Measurements from ENCODE around the gene MYH10.

- TF ChIP-seq CTCF (IDR thresholded peaks at IDR 0.05; ENCODE audit: poor library complexity) (no peak), EZH2 (IDR thresholded peaks at IDR 0.05; ENCODE audit: borderline replicate concordance) (no peak), EZH2phosphoT487 (IDR thresholded peaks at IDR 0.05; ENCODE audit: low read depth, severe bottlenecking, unreplicated experiment) (no peak)
Measured at GRCh38 chr17:8482546-8482945, 148.0 kb downstream of the MYH10 start.
